Measurements from ENCODE around the gene FOXR1.
A peak's percentile ranks its signal among the peaks of the same experiment; 100 is the strongest.
"Not testable (repeated sequence)": the region's sequence is repeated elsewhere in the genome, so short reads cannot be mapped to it uniquely, and the experiment has no call there.

- not testable (repeated sequence) for TF ChIP-seq CTCF (tag by site-specific recombination; IDR thresholded peaks at IDR 0.05); BCL11A (tag by site-specific recombination; IDR thresholded peaks at IDR 0.05; ENCODE audit: low read depth); ZNF132 (tag by site-specific recombination; IDR thresholded peaks at IDR 0.05; ENCODE audit: borderline replicate concordance); ZNF837 (tag by site-specific recombination; IDR thresholded peaks at IDR 0.05); KLF9 (tag by site-specific recombination; IDR thresholded peaks at IDR 0.05; ENCODE audit: low read depth); ZNF777 (tag by site-specific recombination; IDR thresholded peaks at IDR 0.05; ENCODE audit: borderline replicate concordance); KLF1 (tag by site-specific recombination; IDR thresholded peaks at IDR 0.05); ZNF449 (tag by site-specific recombination; IDR thresholded peaks at IDR 0.05); ZNF692 (tag by site-specific recombination; IDR thresholded peaks at IDR 0.05); ZNF76 (tag by site-specific recombination; IDR thresholded peaks at IDR 0.05; ENCODE audit: borderline replicate concordance, low read depth); ZNF473 (tag by site-specific recombination; IDR thresholded peaks at IDR 0.05)
- TF ChIP-seq ZNF146 (tag by site-specific recombination; IDR thresholded peaks at IDR 0.05) = peak; percentile 95
Observed at GRCh38 chr11:118969508-118969907, 2.1 kb upstream of the FOXR1 start.

Measured in HEK293 (cell line).